ENCODE data around the gene SH3GL3.
A peak's percentile ranks its signal among the peaks of the same experiment; 100 is the strongest.

Gene SH3GL3

DNA sequence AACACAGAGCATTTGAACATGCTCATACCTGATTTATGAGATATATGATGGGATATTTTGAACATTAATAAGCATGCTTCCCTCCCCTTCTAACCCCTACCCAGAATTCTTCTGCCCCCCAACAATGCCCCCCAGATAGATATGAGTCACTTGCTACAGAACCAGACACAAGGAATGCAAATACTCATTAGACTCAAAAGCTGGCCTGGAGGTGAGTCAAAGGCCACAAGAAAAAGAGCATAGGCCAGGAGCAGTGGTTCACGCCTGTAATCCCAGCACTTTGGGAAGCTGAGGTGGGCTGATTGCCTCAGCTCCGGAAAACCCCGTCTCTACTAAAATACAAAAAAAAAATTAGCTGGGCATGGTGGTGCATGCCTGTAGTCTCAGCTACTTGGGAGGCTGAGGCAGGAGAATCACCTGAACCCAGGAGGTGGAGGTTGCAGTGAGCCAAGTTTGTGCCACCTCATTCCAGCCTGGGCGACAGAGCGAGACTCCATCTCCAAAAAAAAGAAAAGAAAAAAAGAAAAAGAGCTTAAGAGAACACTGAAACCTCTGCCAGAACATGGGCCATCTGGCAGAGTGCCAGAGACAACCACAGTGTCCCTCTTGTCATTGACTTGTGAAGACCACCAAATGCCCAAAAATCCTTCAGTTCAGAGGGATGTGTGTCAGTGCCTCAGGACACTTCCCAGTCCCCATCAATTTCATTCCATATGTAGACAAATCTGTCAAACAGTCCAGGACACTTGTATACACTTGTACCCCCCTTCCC lies 3.9 kb upstream of the SH3GL3 start:
- H3K27me3 ChIP-seq (ENCODE audit: low read depth), result no peaks in the 10 kb centered on the region
- peaks cover 2% of the 10 kb centered on the region; the same call in 1 of the 2 replicates for H3K4me1 ChIP-seq
- no peak for DNase-seq (ENCODE audit: low spot score in 2 of 2)
- no peak overlapping the region for H3K4me3 ChIP-seq
- no peaks in the 10 kb centered on the region for H3K36me3 ChIP-seq (replicated peaks)
- H3K9me3 ChIP-seq, result no peaks in the 10 kb centered on the region
- in situ Hi-C loops (cut with MboI; ENCODE audit: low sequenced_read_pairs), result loop anchor here (25.0 kb wide), 1 partner anchor 594 kb away; no protein-coding TSS in a partner anchor

DNA sequence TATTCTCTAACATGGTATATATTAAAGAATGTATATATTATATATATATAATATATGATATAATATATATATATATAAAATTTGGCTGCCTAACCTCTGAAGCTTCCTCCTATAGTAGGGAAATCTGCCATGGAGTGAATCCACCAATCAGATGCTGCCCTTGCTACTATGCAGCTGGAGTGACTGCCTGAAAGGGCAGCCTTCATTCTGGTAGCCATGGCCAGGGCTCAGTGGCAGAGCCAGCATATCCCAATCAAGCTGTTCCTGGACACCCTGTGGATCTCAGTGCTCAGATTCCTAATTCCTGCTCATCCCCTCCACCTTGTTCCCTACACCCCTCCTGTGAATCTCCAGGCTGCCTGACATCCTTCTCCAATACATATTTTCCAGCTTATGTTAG lies 2.2 kb upstream of the SH3GL3 start:
- peaks cover 3% of the 10 kb centered on the region; the same call in 1 of the 2 replicates for H3K4me1 ChIP-seq
- H3K36me3 ChIP-seq (replicated peaks), result no peaks in the 10 kb centered on the region
- DNase-seq (ENCODE audit: low spot score in 2 of 2), result no peak
- in situ Hi-C loops (cut with MboI; ENCODE audit: low sequenced_read_pairs), result loop anchor here (25.0 kb wide), 1 partner anchor 592 kb away; no protein-coding TSS in a partner anchor
- no peaks in the 10 kb centered on the region for H3K27me3 ChIP-seq (ENCODE audit: low read depth)
- H3K9me3 ChIP-seq, result no peaks in the 10 kb centered on the region
- H3K4me3 ChIP-seq, result no peak overlapping the region

DNA sequence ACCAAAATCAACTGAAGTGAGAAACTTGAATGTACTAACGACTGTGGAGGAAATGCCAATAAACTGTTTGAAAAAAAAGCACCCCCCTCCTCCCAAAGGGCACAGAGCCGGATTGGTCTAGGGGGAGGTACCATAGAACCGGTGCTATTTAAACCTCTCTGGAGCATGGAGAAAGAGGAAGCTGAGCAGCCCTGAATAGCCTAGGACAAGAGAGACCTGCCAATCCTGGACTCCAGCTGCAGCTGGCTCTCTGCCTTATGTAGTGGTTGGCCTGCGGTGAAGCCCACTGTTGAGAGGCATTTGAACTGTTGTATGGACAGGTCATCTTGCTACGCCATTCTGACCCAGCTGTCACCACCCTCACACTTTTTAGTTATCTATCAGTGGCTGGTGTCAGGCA lies 1.5 kb upstream of the SH3GL3 start:
- in situ Hi-C loops (cut with MboI; ENCODE audit: low sequenced_read_pairs), result loop anchor here (25.0 kb wide), 1 partner anchor 592 kb away; no protein-coding TSS in a partner anchor
- H3K27me3 ChIP-seq (ENCODE audit: low read depth), result no peaks in the 10 kb centered on the region
- no peak for DNase-seq (ENCODE audit: low spot score in 2 of 2)

DNA sequence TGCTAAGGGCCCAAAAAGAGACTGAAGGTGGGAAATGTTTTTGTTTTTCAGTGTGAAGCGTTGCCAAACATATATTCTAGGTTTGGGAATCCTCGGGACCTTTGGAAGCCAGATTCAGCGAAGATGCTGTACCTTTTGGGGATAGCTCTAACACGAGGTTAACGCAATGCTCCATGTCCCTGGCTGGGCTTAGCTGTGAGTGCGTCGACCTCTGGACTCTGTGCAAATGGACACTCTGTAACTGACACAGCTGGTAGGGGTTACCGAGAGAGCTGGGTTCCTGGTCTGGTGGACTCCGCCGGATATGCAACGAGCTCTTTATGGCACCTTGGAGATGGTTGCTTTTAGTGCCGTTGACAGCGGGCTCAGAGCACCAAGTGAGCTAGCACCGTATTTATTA lies 724 bp upstream of the SH3GL3 start:
- no peaks in the 10 kb centered on the region for H3K36me3 ChIP-seq (replicated peaks)
- H3K4me1 ChIP-seq, result peaks cover 3% of the 10 kb centered on the region; the same call in 1 of the 2 replicates
- H3K9me3 ChIP-seq, result no peaks in the 10 kb centered on the region
- H3K4me3 ChIP-seq, result no peak overlapping the region; the same call in 1 of the 2 replicates
- DNase-seq (ENCODE audit: low spot score in 2 of 2), result no peak
- in situ Hi-C loops (cut with MboI; ENCODE audit: low sequenced_read_pairs), result loop anchor here (25.0 kb wide), 1 partner anchor 591 kb away; no protein-coding TSS in a partner anchor
- no peaks in the 10 kb centered on the region for H3K27me3 ChIP-seq (ENCODE audit: low read depth)

More for the DNA sequence above, 1.5 kb upstream of the SH3GL3 start:
- H3K9me3 ChIP-seq, result no peaks in the 10 kb centered on the region
- H3K4me1 ChIP-seq, result peaks cover 3% of the 10 kb centered on the region; the same call in 1 of the 2 replicates
- H3K36me3 ChIP-seq (replicated peaks), result no peaks in the 10 kb centered on the region
- H3K4me3 ChIP-seq, result no peak overlapping the region

DNA sequence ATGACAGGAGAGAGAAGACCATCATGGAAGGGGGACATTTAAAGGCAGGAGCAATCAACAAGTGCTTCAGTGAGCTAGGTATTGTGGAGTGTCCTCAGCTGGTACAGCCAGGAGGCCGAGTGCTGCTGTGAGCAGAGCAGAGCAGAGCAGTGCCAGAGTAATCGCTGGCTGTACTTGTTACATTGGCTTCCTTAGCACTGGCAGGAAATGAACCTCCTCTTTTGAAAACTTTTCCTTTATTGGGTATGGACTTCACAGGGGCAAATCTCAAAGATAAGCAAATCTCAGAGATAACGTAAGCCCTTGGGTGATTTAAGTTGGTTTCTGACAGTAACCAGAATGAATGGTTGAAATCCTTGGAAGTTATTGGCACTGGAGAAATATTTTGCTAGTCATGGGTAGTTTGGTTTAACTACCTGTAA lies 2.1 kb downstream of the SH3GL3 start:
- H3K9me3 ChIP-seq, result no peaks in the 10 kb centered on the region
- H3K27me3 ChIP-seq (ENCODE audit: low read depth), result no peaks in the 10 kb centered on the region
- H3K4me1 ChIP-seq, result peaks cover 3% of the 10 kb centered on the region; the same call in 1 of the 2 replicates
- no peak for DNase-seq (ENCODE audit: low spot score in 2 of 2)
- no peaks in the 10 kb centered on the region for H3K36me3 ChIP-seq (replicated peaks)
- in situ Hi-C loops (cut with MboI; ENCODE audit: low sequenced_read_pairs), result loop anchor here (25.0 kb wide), 1 partner anchor 588 kb away; no protein-coding TSS in a partner anchor
- no peak overlapping the region for H3K4me3 ChIP-seq

DNA sequence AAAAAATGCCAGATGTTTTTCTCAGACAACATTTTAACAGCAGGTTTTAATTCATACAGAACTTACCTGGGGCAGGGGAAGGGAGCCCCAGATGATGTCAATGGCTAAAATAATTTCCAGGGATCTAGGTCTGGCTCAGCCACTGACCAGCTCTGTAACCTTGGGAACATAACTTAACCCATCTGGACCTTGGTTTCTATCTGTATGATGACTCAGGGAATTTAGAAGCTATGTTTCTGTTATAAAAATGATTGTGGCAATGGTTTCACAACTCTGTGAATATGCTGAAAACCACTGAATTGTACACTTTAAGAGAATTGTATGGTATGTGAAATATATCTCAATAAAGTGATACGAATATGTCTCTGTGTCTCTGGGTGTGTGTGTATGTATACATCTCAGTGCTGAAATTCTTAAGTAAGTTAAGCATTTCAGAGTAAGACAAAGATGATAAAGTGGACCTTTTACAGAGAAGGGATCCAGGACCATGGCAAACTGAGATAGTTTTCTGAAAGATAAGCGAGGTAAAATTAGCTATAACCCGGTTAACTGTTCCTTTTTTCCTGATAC lies 2.9 kb downstream of the SH3GL3 start:
- H3K27me3 ChIP-seq (ENCODE audit: low read depth), result no peaks in the 10 kb centered on the region
- H3K36me3 ChIP-seq (replicated peaks), result no peaks in the 10 kb centered on the region
- H3K4me1 ChIP-seq, result peaks cover 3% of the 10 kb centered on the region; the same call in 1 of the 2 replicates
- no peak overlapping the region for H3K4me3 ChIP-seq
- DNase-seq (ENCODE audit: low spot score in 2 of 2), result no peak
- in situ Hi-C loops (cut with MboI; ENCODE audit: low sequenced_read_pairs), result loop anchor here (25.0 kb wide), 1 partner anchor 587 kb away; no protein-coding TSS in a partner anchor
- H3K9me3 ChIP-seq, result no peaks in the 10 kb centered on the region

DNA sequence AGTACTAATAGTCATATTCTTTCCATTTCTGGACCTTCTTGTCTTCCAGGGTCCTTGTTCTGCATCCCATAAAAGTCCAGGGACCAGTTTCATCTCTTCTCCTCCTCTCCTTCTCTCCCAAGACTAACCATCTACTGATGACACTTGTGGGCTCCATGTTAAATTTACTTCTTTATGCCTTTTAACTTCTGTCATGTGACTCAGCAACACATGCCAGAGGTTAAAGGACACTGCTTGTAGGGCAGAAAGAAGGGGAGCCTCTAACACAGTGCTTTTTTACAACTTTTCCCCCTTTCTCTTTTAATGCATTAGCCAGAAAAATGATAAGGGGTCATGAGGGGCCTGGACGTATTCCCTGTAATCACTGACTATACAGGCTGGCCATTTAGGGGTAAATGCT lies 10.0 kb downstream of the SH3GL3 start:
- Histone ChIP-seq H3K4me3 (no peak overlapping the region), H3K9me3 (no peaks in the 10 kb centered on the region), H3K27me3 (ENCODE audit: low read depth) (no peaks in the 10 kb centered on the region), H3K36me3 (replicated peaks) (no peaks in the 10 kb centered on the region), H3K4me1 (peaks cover under 1% of the 10 kb centered on the region; the same call in 1 of the 2 replicates)
- DNase-seq (ENCODE audit: low spot score in 2 of 2), result no peak
- in situ Hi-C loops (cut with MboI; ENCODE audit: low sequenced_read_pairs), result no loop called here

DNA sequence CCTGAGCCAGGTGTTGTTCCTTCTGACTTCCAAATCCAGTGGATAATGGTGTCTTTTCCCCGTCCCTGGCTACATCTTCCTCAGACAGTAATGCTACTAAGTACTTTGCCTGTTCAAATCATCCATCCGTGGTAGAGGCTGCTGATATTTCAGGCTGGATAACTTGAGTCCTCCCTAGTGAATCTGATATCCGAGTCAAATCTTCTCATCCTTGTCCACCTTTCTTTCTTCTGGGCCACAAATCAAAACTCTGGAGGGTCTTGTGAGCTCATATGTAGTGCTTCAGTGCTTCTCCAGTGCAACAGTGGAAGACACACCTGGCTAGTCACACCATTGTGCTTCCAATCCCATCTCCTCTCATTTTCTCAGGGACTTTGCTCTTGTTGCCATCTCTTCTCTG lies 11.2 kb downstream of the SH3GL3 start:
- H3K4me1 ChIP-seq, result peaks cover 4% of the 10 kb centered on the region; the same call in 1 of the 2 replicates
- H3K9me3 ChIP-seq, result no peaks in the 10 kb centered on the region
- H3K4me3 ChIP-seq, result no peak overlapping the region
- DNase-seq (ENCODE audit: low spot score in 2 of 2), result no peak
- in situ Hi-C loops (cut with MboI; ENCODE audit: low sequenced_read_pairs), result no loop called here
- no peaks in the 10 kb centered on the region for H3K36me3 ChIP-seq (replicated peaks)
- H3K27me3 ChIP-seq (ENCODE audit: low read depth), result no peaks in the 10 kb centered on the region

DNA sequence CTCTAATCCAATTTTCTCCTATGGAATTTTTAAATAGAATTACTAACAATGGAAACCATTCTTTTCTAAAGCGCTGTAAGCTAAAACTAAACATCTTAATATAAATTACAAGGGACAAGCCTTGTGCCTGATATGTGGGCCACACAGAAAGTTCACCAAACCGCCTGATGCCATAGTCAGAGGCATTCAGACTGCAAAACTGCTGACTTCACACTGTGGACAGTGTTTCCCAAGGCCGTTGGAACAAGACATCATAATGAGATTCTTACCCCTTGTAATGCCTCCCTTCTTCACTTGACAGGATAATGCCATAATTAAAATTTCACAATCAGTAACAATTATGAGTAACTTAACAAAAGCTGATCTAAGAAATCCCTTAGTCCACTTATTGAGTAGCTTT lies 14.9 kb downstream of the SH3GL3 start:
- in situ Hi-C loops (cut with MboI; ENCODE audit: low sequenced_read_pairs), result no loop called here
- H3K27me3 ChIP-seq (ENCODE audit: low read depth), result no peaks in the 10 kb centered on the region
- peaks cover 4% of the 10 kb centered on the region; the same call in 1 of the 2 replicates for H3K4me1 ChIP-seq
- H3K36me3 ChIP-seq (replicated peaks), result no peaks in the 10 kb centered on the region
- H3K4me3 ChIP-seq, result no peak overlapping the region
- DNase-seq (ENCODE audit: low spot score in 2 of 2), result peak; percentile 57 to 82
- no peaks in the 10 kb centered on the region for H3K9me3 ChIP-seq

DNA sequence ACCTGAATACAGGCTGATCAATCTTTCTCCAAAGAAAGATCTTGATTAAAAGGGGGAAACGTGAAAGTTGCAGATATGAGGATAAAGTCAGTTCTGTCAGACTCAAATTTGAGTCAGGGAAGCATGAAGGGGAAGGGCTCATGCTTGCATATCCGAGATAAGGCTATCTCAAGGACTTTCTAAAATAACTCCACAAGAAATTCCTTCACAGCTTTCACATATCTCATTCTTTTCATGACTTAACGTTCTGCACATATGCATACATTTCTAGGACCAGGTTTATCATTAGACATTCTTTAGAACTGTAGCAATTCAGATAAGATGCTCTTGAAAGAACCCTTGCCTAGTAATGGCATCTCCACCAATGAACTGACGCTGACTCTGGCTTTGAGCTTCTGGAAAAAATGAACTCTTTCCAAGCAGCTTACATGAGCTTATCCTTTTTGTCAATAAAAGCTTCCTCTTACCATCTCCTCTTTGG lies 15.9 kb downstream of the SH3GL3 start:
- Histone ChIP-seq H3K9me3 (no peaks in the 10 kb centered on the region), H3K36me3 (replicated peaks) (no peaks in the 10 kb centered on the region), H3K4me3 (no peak overlapping the region), H3K27me3 (ENCODE audit: low read depth) (no peaks in the 10 kb centered on the region), H3K4me1 (peaks cover 4% of the 10 kb centered on the region; the same call in 1 of the 2 replicates)
- in situ Hi-C loops (cut with MboI; ENCODE audit: low sequenced_read_pairs), result no loop called here
- DNase-seq (ENCODE audit: low spot score in 2 of 2), result no peak

DNA sequence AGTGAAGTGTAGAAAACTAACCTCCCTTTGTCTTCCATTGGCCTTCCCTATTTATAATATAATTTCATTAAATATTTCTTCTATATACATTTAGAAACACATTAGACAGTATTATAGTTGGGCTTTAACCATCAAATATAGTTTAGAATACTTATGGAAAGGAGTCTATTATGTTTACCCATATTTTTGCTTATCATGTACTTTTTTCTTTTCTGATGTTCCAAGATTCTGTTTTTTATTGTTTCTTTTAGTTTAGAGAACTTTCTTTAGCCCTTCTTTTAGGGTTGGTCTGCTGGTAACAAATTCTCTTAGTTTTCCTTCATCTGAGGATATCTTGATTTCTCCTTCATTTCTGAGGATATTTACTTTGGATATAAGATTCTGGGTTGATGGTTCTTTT lies 23.7 kb downstream of the SH3GL3 start:
- in situ Hi-C loops (cut with MboI; ENCODE audit: low sequenced_read_pairs), result no loop called here
- no peak for DNase-seq (ENCODE audit: low spot score in 2 of 2)
- no peak overlapping the region for H3K4me3 ChIP-seq
- no peaks in the 10 kb centered on the region for H3K9me3 ChIP-seq
- H3K4me1 ChIP-seq, result no peaks in the 10 kb centered on the region
- H3K36me3 ChIP-seq (replicated peaks), result no peaks in the 10 kb centered on the region
- H3K27me3 ChIP-seq (ENCODE audit: low read depth), result no peaks in the 10 kb centered on the region

DNA sequence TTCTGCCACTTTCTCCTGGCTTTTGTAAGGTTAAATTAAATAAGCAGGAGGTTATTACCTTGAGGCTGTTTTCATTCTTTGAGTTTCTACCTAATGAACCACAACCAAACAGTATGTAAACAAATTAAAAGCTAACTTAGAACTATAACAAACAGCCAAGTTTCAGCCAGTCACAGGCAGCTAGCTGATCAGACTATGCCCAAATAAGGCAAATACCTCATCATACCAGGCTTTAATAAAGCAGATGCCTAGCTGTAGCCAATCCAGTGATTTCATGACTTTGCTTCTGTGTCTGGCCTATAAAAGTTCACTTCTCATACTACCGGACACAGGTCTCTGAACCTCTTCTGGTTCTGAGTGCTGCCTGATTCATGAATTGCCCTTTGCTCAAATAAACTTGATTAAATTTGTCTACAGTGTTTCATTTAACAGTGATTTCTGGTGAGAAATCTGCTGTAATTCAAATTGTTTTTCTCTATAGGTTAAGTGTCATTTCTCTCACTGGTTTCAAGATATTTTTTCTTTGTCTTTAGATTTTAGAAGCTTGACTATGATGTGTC lies 24.2 kb downstream of the SH3GL3 start:
- no peak for DNase-seq (ENCODE audit: low spot score in 2 of 2)
- Histone ChIP-seq H3K4me1 (no peaks in the 10 kb centered on the region), H3K9me3 (no peaks in the 10 kb centered on the region), H3K27me3 (ENCODE audit: low read depth) (no peaks in the 10 kb centered on the region), H3K36me3 (replicated peaks) (no peaks in the 10 kb centered on the region), H3K4me3 (no peak overlapping the region)
- in situ Hi-C loops (cut with MboI; ENCODE audit: low sequenced_read_pairs), result no loop called here

DNA sequence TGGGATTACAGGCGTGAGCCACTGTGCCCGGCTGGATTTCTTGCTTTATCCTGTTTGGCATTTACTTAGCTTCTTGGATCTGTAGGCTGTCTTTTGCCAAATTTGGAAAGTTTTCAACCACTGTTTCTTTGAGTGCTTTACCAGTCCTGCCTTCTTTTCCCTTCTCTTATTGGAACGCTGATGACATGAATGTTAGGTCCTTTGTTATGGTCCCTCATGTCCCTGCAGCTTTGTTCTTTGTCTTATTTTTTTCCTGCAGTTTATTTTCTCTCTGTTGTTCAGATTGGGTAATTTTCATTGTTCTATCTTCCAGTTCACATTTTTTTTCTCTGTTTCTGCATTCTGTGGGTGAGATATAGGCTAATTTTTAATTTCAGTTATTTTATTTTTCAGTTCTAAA lies 25.0 kb downstream of the SH3GL3 start:
- Histone ChIP-seq H3K4me3 (no peak overlapping the region), H3K27me3 (ENCODE audit: low read depth) (no peaks in the 10 kb centered on the region), H3K36me3 (replicated peaks) (no peaks in the 10 kb centered on the region), H3K9me3 (no peaks in the 10 kb centered on the region), H3K4me1 (no peaks in the 10 kb centered on the region; the same call in 1 of the 2 replicates)
- in situ Hi-C loops (cut with MboI; ENCODE audit: low sequenced_read_pairs), result no loop called here
- no peak for DNase-seq (ENCODE audit: low spot score in 2 of 2)

Measured in HAP-1 (cell line).